Measurements from ENCODE around the gene SYNJ2.

- TF ChIP-seq CTCF (IDR thresholded peaks at IDR 0.05) (no peak), USF2 (IDR thresholded peaks at IDR 0.05) (no peak), POLR2A (IDR thresholded peaks at IDR 0.05; ENCODE audit: low read length) (no peak), BCL3 (IDR thresholded peaks at IDR 0.05) (no peak)
Observed at GRCh38 chr6:158006821-158007570, 25.3 kb downstream of the SYNJ2 start.
